Epithelial cell of prostate (primary cell): ENCODE measurements around the gene FBH1.
"Not testable (repeated sequence)": the region's sequence is repeated elsewhere in the genome, so short reads cannot be mapped to it uniquely, and the experiment has no call there.

Experiments
- DNase-seq: peaks from one replicate; pipeline ENCODE4 v3.0.0-alpha.2; 2011; ENCODE audit warnings: low read depth, low spot score
- H3K27ac ChIP-seq: fragments of 450-650 bp; 2 replicates; pipeline ENCODE4 v1.5.1; 2017; ENCODE audit warnings: mild to moderate bottlenecking

FBH1 gene

GRCh38 chr10:5889624-5890451 lies at the start of gene FBH1, which contains the start of gene ANKRD16:
Gene FBH1 (plus strand): TSS chr10:5890243. CDS start chr10:5890346, 103 bp downstream.
Gene ANKRD16 (minus strand): TSS chr10:5889893. CDS start chr10:5889354, 539 bp downstream.
- H3K27ac ChIP-seq: peak within 1 kb of the TSS; percentile 70
- peak; percentile 94 for DNase-seq

DNA sequence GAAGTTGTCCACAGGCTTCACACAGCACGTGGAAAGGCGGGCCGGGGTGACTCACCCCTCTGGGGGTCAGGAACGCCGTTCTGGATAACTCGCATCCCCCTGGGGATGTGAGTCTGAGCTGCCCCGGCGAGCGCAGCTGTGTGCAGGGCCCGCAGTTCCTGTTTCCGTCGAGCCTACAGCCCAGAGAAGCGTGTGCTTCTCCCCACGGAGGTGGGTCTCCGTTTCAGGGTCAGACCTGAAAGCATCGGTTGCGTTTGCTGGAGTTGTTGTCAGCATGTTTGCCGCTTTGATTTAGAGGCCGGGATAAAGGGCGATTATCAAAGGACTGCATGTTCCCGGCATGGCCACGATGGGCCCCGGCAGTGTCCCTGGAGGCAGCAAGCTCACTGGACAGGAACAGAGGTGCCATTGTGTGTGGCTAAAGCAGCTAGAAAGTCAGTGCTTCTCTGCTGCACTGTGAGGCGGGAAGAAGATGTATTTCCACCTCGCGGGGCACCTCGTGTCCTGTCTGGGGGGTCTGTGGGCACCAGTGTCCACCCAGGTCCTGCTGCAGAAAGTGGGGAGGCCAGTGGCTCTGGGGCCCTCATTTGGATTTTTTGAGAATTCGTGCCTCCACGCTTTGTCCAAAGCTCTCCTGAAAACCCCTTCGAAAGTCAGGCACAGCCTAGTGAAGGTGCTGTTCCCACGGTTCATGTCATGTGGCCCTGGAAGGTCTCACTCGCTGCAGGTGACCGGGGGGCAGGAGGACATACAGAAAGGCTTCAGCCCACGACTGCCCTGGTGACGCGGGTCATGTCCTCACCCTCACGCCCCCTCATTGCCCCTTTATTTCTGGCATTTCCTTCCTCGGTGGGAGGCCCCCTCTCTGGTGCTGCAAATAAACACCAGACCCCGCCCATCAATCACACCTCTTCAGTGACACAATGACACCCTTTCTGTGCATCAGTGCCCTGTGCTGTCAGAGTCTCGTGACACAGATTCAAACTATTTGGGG lies 49.4 kb upstream of the FBH1 start:
- no peak overlapping the region for H3K27ac ChIP-seq
- DNase-seq: no peak

DNA sequence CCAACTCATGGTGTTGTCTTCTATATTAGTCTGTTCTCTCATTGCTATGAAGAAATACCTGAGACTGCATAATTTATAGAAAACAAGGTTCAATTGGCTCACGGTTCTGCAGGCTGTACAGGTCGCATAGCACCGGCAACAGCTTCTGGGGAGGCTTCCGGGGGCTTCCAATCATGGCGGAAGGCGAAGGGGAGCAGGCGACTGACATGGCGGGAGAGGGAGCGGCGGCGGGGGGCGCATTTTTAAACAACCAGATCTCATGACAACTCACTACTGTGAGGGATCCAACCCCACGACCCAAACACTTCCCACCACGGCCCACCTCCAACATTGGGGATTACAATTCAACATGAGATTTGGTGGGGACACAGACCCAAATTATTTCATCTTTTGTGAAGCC lies 48.1 kb upstream of the FBH1 start:
- DNase-seq: no peak
- no peak overlapping the region for H3K27ac ChIP-seq

DNA sequence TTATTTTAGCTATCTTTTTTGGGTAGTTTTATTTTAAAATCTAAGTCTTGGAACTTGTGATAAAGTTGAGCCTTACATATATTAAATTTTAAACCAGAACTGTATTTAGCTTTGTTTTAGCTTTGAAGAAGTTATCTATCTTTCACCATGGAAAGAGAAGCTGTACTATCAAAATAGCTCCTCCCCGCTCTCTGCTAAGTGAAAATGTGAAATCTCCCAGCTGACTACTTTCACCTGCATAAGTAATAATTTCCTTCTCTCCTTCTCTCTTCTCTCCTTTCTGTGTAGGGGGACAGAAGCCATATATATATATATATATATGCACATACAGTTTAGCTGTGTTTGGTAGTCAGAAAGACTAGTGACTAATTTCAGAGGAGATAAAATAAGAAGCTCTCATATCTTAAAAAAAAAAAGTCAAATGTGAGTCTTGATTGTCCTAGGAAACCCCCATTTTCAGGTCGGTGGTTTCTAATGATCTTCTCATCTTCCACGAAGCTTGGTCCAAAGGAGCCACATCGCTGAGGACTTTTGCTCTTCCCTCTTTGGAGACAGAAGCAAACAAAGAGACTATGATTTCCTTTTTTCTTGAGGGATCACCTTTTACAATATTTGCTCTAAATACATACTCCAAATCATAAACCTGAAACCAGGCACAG lies 46.2 kb upstream of the FBH1 start:
- no peak for DNase-seq
- no peak overlapping the region for H3K27ac ChIP-seq

- DNase-seq: no peak
- no peak overlapping the region for H3K27ac ChIP-seq
Observed at GRCh38 chr10:5844345-5845055, 45.5 kb upstream of the FBH1 start.

DNA sequence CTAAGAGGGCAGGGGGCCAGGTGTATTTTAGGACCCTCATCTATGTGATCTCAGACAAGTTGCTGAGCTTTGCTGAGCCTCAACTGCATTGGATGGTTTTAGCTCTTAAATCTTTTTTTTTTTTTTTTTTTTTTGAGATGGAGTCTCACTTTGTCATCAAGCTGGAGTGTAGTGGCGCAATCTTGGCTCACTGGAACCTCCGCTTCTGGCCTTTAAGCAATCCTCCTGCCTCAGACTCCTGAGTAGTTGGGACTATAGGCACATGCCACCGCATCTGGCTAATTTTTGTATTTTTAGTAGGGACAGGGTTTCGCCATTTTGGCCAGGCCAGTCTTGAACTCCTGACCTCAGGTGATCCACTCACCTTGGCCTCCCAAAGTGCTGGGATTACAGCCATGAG lies 43.4 kb upstream of the FBH1 start:
- H3K27ac ChIP-seq: not testable (repeated sequence)

GRCh38 chr10:5854131-5854475 lies 35.9 kb upstream of the FBH1 start:
- no peak for DNase-seq

More for the DNA sequence above, 43.4 kb upstream of the FBH1 start:
- not testable (repeated sequence) for DNase-seq

GRCh38 chr10:5855979-5856700 lies 33.9 kb upstream of the FBH1 start:
- no peak overlapping the region for H3K27ac ChIP-seq
- DNase-seq: no peak

More at GRCh38 chr10:5854131-5854475, 35.9 kb upstream of the FBH1 start:
- no peak overlapping the region for H3K27ac ChIP-seq

DNA sequence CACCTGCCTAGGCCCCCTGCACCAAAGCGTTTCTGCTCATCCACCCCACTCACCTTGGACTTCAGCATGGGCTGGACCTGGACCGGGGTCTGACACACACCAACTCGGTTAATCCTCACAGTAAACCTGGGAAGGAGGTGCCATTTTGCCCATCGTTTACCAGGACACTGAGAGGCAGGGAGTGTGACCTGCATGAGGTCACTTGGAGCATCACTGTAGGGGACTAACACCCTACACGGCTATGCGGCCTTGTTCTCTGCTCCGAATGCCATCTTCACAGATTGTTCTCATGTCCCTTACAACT lies 33.4 kb upstream of the FBH1 start:
- no peak overlapping the region for H3K27ac ChIP-seq
- no peak for DNase-seq

DNA sequence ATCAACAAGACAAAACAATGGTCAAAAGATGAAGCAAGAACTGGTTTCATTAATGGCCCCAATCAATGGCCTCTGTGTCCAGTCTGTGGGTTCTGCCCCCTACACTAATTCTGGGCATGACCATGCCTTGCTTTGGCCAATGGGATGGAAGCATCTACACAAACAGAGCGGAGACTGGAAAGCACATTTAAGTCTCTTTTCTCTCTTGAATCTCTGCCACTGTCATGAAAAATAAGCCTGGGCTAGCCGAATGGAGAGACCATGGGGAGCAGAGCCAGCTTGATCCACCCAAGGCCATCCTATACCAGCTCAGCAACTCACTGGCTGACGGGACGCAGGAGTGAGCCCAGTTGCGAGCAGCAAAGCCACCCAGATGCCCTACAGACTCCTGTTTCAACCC lies 31.2 kb upstream of the FBH1 start:
- H3K27ac ChIP-seq: no peak overlapping the region
- no peak for DNase-seq

DNA sequence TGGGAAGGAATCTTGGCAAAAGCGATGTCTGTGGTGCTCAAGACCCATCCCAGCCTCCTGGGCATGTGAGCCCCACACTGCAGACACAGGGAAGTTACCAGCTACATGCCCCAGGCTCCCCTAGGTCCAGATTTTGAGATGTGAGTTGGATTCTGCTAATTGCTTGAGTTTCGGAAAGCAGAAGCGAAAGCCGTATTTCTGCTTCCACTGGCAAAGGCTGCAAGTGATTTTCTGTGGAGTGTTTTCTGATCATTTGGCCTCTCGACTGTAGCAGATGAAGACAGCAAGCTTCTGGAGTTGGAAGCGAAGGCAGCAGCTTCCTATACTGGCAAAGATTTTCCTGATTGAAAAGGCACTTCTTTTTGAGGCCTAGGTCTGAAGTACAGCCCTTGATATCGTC lies 30.0 kb upstream of the FBH1 start:
- H3K27ac ChIP-seq: no peak overlapping the region
- DNase-seq: no peak

DNA sequence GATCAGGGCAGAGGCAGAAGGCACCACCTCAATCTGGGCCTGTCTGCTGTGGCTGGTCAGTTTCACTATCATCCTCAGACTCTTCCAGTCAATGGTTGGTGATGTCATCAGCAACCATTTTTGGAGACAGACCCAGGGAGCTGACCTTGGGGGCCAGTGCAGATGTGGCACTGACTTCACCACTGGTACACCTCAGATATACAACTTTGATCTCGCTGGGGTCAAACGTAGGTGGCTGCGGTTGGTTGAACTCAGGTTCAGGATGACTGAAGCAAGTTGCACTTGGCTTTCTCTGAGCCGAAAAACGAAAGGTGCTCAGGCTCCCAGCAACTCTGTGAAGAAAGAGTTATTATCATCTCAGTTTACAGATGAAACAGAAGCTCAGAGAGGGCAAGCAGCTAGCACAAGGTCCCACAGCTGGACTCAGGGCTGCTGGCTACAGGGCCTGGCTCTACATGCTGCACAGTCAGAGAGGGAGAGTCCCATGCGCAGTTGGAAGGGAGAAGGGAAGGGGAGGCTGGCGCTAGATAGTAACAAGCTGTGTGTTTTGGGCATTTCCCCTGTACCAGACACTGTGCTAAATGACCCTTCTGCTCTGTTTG lies 27.6 kb upstream of the FBH1 start:
- DNase-seq: no peak
- no peak overlapping the region for H3K27ac ChIP-seq

DNA sequence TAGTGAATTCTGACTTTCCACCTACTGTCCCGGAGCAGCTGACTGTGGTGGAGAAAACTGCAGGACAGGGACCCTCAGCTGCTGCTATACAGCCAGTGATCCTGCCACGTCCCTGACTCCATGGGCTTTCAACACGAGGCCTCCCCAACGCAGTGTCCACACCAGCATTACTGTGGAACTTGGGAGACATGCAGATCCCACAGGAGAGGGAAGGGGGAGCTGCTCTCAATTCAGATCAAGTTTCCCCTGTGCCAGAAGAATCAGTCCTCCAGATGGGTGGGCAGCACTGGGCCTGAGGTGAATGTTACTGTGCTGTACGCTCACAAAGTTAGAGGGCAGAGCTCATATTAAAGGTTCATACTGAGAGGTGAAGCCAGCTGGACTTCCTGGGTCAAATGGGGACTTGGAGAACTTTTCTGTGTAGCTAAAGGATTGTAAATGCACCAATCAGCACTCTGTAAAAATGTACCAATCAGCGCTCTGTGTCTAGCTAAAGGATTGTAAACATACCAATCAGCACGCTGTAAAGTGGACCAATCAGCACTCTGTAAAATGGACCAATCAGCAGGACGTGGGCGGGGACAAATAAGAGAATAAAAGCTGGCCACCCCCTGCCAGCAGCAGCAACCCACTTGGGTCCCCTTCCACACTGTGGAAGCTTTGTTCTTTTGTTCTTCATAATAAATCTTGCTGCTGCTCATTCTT lies 26.9 kb upstream of the FBH1 start:
- not testable (repeated sequence) for DNase-seq, H3K27ac ChIP-seq

GRCh38 chr10:5866451-5867081 lies 23.5 kb upstream of the FBH1 start:
- DNase-seq, H3K27ac ChIP-seq: not testable (repeated sequence)

DNA sequence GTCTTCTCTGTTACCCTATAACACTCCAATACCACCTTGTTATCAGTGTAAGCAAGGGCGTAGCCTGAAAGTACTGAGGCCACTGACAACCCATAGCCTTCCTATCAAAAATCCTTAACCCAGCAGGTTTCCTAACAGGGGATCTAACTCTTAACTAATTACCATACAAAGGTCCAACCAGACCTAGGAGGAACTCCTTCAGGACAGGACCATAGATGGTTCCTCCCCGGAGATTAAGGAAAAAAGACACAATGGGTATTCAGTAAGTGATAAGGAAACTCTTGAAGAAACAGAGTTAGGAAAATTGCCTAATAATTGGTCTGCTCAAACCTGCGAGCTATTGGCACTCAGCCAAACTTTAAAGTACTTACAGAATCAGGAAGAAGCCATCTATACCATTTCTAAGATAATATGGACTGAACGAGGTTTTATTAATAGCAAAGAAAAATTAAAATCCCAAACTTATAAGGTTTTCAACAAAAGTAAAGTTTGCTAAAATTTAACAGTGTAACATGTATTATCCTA lies 22.9 kb upstream of the FBH1 start:
- DNase-seq: not testable (repeated sequence)

GRCh38 chr10:5868383-5868782 lies 21.7 kb upstream of the FBH1 start:
- DNase-seq, H3K27ac ChIP-seq: not testable (repeated sequence)

More for the DNA sequence above, 22.9 kb upstream of the FBH1 start:
- not testable (repeated sequence) for H3K27ac ChIP-seq

GRCh38 chr10:5869156-5869555 lies 20.9 kb upstream of the FBH1 start:
- no peak for DNase-seq
- no peak overlapping the region for H3K27ac ChIP-seq

DNA sequence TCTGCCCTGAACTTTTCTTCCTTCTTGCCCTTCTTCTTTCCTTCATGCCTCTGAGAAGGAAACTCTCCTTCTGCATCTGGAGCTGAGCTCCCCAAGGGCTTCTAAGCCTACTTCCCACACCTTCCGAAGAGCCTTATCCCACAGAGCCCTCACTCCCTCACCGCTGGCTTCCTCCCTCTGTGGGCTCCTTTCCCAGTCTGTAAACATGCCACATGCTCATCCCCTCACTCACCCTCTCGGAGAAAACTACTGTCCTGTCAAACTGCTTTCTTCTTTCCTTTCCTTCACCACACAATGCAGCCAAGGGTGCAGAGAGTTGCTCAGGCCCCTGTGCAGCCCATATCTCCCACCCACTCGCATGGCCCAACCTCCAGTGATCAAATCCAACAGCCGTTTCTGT lies 18.4 kb upstream of the FBH1 start:
- DNase-seq: no peak
- H3K27ac ChIP-seq: no peak overlapping the region
